Stimulated activated CD4-positive, alpha-beta T cell treated with anti-CD3 and anti-CD28 coated beads, Interleukin-12 subunit alpha, Interleukin-12 subunit beta, amount 100 ng/mL, for 48 hours (primary cell): ENCODE measurements around the gene CCND1.
"Not testable (repeated sequence)": the region's sequence is repeated elsewhere in the genome, so short reads cannot be mapped to it uniquely, and the experiment has no call there.

ENCODE experiments used
- DNase-seq, 3 donors: peaks; one replicate each; pipeline ENCODE4 v3.0.0-alpha.2; 2020; ENCODE audit warnings: low read depth in 2 of 3, low spot score in 1 of 3

The CCND1 gene

GRCh38 chr11:69687969-69688771 is 47.2 kb downstream of the CCND1 start:
- DNase-seq: not testable (repeated sequence)

GRCh38 chr11:69689484-69690319 is 48.7 kb downstream of the CCND1 start:
- no peak for DNase-seq

GRCh38 chr11:69691463-69691862 is 50.5 kb downstream of the CCND1 start:
- no peak for DNase-seq

GRCh38 chr11:69692422-69692821 is 51.5 kb downstream of the CCND1 start:
- no peak for DNase-seq

GRCh38 chr11:69694781-69695180 is 53.8 kb downstream of the CCND1 start:
- no peak for DNase-seq

DNA sequence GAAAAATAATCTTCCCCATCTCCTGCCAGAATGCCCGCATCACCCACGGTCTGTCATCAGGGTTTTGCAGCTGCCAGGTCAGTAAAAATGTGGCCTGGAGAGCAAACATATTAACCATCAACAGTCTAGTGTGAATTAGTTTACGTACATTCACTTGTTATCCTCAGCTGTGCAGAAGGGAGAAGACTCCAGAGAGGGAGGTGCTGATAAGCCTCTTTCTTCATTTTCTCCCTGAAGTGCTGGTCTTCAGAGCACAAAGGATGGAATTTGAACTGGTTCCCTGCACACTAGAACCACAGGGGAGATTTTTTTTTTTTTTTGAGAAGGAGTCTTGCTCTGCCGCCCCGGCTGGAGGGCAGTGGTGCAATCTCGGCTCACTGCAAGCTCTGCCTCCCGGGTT is 54.6 kb downstream of the CCND1 start:
- DNase-seq: no peak

- not testable (repeated sequence) for DNase-seq
Observed at GRCh38 chr11:69695995-69696394, 55.0 kb downstream of the CCND1 start.

GRCh38 chr11:69696749-69697468 is 56.0 kb downstream of the CCND1 start:
- DNase-seq: no peak

DNA sequence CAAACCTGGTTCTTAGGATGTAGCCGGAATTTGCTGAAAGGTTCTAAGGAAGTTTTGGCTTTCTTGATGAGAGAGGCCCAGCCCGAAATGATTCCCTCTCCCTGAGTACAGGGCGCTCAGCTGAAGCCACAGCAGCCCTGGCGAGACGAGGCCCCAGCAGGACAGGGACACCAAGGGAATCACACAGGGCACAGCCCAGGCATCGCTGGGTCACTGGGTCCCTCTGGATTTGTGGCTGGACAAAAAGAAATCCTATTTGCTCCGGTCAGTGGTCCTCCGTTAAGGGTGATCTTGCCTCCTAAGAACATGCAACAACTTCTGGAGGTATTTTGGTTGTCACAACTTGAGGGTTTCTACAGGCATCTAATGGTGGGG is 56.5 kb downstream of the CCND1 start:
- DNase-seq: no peak

DNA sequence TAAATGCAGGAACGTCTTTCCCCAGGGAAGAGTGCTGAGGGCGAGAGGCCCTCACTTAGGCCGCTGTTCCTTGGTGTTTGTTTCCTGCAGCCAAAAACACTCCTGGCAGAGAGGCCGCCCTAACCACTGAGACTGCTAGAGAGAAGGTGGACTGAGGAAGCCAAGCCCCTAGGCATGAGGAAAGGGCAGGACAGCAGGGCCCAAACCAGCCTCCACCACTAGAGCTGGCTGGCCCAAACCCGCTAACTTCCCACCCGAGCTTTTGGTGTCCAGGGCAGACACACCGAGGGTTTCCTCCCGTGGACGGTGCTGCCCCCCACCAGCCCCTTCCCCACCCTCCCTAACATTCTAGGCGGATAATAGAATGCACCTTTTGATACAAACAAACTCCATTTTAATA is 56.9 kb downstream of the CCND1 start:
- DNase-seq: no peak

GRCh38 chr11:69698362-69698761 is 57.4 kb downstream of the CCND1 start:
- DNase-seq: no peak

DNA sequence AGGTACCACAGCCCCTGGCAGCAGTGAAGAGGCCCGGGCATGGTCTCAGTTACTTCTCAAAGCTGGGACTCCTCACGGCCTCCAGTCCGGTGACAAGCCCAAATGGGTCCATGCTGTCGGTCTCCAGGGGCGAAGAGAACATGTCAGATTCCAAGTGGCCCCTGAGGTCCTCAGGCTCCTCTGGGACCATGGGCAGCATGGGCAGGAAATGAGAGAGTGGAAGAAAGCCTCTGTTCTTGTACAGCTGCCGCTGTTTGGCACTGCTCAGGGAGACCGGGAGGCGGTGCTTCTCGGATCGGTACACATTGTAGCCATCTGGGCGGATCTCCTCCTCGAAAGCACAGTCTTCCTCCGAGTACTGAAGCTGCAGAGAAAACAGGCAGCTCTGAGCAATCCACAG is 58.3 kb downstream of the CCND1 start:
- DNase-seq: no peak

DNA sequence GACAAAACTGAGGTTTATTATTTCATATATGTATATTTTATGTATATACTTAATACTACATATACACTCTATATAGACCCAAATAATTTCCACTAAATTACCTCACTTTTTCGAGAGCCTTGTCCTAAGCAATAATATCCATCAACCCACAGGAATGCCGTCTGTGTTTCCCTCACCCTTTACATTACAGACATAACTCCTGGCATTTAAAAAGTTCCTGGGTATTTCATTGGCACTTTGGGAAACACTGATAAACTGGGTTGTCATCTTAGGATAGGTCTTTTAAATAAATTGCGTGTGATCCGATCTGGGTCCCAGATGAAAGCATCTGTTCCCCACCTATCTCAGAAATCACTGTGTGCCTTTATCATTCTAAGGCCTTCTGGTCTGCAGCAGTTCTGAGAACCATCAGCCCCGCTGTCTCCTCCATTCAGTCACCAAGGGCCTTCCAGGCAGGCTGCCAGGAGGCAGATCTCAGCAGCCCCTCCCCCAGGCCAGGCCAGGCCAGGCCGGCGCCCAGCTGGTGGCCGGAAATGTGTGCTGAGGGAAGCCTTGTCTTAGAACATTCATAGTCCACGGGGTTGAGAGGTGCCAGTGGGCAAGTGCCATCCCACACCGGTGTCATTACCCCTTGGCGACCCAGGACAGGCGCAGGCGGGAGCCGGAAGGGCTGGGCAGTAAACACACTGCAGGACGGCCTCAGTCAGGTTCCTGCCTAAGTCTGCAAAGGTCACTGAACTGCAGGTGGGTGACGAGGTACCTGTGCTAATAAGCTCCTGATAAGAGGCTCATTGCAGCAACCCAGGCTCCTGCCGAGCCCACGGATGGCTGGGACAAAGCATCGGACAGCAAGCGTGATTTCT is 59.6 kb downstream of the CCND1 start:
- no peak for DNase-seq

DNA sequence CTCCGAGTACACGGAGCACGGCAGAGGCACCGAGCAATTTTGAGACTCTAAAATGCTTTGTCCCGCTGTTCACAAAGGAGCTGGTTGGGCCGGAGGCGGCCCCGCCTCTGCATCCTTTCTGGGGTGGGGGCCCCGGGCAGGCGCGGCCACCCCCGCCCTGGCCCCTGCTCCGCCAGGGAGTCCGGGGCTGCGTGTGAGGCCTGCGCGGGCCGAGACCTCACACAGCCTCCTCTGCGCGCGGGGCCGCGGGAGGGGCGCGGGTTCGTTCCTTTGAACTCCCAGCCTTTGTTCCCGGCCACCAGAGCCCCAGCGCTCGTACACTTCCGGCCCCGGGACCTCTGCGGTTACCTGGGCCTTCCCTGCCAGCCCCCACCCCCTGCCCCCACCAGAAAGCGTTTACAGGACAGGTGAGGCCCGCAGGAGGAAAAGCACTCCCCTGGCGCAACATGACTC is 61.3 kb downstream of the CCND1 start:
- no peak for DNase-seq

- no peak for DNase-seq
Observed at GRCh38 chr11:69702769-69703452, 62.0 kb downstream of the CCND1 start.

DNA sequence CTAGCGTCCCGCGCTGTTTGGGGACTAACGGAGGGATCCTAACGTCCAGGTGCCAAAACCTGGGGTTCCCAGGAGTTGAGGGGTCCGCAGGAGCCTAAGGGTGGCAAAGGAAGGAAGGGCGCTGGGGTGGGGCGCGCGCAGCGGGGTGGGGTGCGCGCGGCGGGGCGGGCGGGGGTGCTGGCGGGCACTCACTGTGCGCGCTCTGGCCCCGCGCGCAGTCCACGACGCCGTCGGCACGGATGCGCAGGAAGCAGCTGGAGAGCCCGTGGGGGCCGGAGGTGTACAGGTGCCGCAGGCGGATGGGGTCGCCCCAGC is 62.5 kb downstream of the CCND1 start:
- DNase-seq: no peak
